ENCODE data around the gene ZRANB1.

GRCh38 chr10:125006188-125006680 is 64.3 kb downstream of the ZRANB1 start:
- no peak for TF ChIP-seq YY1 (IDR thresholded peaks at IDR 0.05; ENCODE audit: insufficient read depth, insufficient read length)
- TF ChIP-seq ZNF274 (IDR thresholded peaks at IDR 0.05; ENCODE audit: low read depth, low read length), result no peak

Data from NT2/D1 (cell line).